Fibroblast of the conjunctiva (primary cell): ENCODE data around the gene ZKSCAN3.
"Not testable (repeated sequence)": the region's sequence is repeated elsewhere in the genome, so short reads cannot be mapped to it uniquely, and the experiment has no call there.

ENCODE experiments used
- DNase-seq: peaks from one replicate; pipeline ENCODE4 v3.0.0-alpha.2; 2010; ENCODE audit warnings: low read depth

Gene ZKSCAN3

DNA sequence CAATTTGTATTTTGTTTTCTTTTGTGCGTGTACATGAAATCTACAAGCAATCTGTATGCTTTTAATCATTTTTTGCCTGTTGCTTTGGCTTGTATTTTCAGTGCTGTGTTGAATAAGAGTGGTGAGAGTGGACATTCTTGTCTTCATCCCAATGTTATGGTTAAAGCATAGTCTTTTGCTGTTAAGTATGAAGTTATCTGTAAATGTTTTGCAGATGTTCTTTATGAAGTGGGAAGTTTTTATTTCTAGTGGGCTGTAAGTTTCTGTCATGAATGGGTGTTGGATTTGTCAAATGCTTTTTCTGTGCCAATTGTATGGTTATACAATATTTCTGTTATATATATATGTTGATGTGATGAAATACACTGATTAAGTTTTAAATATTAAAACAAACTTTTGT lies 24.2 kb downstream of the ZKSCAN3 start:
- DNase-seq, result no peak

DNA sequence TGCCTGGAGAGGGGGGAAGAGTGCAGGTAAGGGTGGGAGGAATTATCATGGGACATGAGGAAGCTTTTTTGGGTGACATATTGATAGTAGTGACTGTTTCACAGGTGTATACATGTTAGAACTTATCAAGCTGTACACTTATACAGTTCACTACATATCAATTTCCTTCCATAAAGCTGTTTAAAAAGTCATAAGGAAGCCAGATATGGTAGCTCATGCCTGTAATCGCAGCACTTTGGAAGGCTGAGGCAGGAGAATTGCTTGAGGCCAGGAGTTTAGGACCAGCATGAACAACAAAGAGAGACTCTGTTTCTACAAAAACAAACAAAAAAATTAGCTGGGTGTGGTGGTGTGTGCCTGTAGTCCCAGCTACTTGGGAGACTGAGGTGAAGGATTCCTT lies 28.1 kb downstream of the ZKSCAN3 start:
- DNase-seq, result no peak

DNA sequence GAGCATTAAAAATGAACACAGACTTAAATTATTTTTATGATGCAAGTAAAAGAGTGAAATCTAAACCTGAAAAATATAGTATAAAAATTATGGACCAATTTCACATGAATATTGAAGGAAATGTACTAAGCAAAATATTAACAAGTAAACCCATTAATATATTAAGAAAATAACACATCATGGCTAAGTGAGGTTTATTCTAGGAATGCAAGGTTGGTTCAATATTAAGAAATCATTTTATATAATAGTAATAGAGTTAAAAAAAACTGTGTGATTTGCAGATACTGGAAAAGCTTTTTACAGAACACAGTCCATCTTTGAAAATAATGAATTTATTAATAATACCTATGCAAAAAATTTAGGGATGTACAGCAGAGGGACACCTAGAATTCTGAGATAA lies 28.9 kb downstream of the ZKSCAN3 start:
- DNase-seq, result no peak

DNA sequence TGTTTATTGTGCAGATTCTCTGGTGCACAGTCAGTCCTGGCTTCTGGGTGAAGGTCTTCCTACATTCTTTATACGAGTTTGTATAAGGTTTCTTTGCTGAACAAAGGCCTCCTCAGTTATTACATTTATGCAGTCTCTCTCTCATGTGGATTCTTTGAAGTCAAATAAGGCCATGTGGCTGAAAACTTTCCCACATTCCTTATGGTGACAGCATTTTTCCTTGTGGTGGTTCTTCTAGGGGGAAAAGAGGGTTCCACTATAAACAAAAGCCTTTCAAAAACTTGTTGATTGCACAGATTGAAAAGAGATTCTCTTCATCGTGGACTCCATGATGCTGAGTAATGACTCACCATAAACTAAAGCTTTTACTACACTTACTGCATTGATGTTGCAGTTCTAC lies 30.6 kb downstream of the ZKSCAN3 start:
- no peak for DNase-seq

DNA sequence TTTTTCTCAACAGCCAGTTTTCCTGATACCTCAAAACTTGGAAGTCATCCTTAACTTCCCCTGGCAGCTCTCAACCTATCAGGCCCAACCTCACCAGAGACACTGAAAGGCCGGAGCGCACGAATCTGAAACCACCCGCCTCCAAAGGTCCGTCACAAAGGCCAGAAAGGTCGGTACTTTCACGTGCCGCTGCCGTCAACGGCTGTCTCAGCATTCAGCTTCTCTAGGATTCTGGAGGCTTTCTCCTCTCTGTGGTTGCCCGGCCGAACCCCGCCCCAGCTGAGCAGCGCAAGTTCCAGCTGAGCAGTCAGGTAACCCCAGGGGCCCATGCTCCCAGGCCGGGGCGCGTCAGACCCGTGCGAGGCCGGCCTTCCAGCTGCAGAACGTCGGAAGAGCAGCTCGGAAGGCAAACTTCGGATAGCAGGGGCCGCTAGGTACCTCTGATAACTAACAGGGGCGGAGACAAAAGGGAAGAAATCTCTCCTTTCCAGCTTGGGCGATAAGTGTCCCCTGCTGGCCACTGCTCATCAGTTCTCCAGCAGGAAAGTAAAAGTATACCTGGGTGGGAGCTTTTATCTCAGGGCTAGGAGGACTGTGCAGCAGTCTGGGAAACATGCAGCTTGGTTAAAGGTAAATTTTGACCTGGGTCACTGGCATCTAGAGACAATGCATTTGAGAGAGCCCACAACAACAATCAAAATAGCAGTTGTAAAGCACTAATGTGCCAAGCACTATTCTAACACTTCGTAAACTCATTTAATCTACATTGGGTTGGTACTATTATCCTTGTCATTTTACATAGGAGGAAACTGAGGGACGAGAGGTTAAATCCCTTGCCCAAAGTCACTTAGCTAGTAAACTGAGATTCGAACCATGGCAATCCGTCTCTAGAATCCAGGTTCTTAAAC lies 33.7 kb downstream of the ZKSCAN3 start:
- peak; percentile 69 for DNase-seq

DNA sequence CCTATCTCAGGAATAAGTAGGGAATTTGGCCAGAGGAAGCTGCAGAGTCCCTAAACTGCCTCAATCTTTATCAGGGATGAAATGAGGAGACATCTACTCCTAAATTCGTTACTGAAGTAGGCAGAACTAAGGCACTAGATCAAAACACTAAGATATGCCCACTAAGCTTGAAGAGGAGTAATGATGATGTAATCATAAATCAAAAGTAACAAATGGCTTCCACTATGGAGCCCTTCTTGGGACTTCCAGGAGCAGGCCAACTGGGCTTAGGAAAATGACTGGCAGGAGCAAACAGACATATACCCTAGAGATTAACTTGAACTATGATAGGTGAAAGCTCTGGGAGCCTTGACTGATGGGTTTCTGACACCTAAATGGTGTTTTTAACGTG lies 34.4 kb downstream of the ZKSCAN3 start:
- DNase-seq, result no peak

DNA sequence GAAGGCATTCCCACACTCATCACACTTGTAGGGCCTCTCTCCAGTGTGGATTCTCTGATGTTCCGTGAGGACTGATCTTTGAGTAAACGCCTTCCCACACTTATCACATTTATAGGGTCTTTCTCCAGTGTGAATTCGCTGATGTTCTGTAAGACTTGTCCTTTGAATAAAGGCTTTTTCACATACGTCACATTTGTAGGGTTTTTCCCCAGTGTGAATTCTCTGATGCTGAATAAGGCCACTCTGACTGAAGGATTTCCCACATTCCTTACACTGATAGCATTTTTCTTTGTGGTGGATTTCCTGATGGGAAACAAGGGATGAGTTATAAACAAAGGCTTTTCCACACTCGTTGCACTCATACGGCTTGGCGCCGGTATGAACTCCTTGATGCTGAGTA lies 40.9 kb downstream of the ZKSCAN3 start:
- DNase-seq, result no peak

DNA sequence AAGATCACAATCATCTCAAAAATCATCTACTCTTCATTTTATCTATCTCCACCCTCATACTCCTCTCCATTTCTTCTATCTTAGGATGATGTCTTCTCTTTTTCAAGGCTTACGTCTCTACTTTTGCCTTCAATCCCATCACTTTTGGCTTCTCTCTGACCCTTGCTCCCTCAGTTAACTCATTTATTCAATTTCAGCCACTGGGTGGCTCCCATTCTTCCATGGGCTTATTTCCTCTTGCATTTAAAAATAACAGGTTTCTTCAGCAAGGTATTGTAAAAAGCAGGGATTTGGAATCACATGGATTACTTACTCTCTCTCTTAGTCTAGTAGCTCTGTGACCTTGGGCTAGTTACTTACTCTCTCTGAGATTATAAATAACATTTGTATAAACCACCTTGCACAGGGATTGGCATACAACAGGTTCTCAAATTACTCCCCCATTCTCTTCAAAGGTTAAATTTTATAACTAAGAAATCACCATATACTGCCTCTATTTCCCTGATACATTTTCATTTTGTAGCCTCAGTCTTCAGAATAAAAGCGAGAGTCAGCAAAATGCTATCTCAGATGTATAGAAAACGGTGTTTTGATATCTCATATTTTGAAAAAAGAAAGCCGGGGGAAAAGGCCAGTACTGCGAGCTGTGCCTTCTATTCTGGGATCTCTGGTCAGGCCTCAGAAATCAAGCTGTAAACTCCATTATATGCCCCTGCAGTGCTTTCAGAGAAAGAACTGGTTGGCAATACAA lies 44.3 kb downstream of the ZKSCAN3 start:
- no peak for DNase-seq

DNA sequence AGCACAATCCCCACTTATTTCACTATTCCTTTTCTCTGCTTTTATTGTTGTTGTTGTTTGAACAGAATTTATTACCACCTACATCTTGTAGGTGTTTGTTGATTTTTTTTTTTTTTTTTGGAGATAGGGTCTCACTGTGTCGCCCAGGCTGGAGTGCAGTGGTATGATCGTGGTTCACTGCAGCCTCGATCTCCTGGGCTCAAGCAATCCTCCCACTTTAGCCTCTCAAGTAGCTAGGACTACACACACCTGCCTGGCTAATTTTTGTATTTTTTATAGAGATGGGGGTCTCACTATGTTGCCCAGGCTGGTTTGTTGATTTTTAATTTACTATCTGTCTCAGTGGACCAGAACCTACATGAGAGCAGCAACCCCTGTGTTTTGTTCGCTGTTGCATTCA lies 46.2 kb downstream of the ZKSCAN3 start:
- no peak for DNase-seq

DNA sequence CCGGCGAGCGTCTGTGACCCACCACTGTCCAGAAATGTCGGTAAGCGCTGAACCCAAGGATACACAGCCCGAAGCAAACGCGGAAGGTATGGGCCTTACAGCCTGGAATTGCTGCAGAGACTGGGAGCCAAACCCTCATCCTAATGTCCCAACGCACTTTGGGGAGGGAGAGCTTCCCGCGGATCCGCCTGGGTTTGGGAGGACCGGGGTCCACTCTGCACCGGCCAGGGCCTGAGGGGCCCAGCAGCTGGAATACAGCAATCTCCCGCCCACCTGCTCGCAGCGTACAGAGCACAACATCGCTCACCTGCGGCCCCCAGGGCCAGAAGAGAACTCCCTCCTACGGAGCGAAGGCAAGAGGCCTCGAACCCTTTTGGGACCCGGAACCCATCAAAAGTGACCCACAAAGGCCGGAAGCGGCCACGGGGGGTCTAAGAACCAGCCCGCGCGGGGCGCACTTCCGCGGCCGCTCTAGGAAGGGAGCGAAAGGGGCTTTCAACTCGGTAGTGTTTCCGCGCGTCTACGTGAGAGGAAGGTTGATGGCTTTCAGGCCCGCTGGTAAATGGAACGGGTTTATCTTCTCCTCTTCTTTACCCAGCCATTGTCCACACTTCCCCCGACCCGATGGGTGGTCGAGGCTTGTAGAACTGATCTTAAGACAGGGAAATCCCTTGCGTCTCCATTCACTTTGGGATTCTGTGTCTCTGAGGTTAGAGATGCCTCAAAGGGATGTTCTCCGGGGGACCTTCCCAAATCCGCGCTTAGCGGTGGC lies 49.8 kb downstream of the ZKSCAN3 start, which contains the start of gene ZSCAN12:
TSS of gene ZSCAN12 (minus strand) at position 398 of the 772 bp plus-strand sequence. CDS start 1,342 bp downstream, outside the sequence.
- peak; percentile 74 for DNase-seq

DNA sequence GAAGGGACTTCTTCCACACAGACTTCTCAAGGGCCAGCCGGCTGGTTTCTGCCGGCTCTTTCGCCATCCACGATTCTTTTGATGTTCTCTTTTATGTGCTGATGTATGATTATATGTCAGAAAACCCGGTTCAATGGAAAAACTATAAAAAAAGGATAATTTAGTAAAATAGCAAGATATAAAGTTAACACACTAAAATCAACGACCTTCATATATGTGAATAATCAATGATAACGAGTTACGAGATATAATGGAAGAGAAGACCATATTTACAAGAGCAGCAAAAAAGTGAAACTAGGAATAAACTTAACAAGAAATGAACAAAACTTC lies 50.3 kb downstream of the ZKSCAN3 start:
- DNase-seq, result no peak

DNA sequence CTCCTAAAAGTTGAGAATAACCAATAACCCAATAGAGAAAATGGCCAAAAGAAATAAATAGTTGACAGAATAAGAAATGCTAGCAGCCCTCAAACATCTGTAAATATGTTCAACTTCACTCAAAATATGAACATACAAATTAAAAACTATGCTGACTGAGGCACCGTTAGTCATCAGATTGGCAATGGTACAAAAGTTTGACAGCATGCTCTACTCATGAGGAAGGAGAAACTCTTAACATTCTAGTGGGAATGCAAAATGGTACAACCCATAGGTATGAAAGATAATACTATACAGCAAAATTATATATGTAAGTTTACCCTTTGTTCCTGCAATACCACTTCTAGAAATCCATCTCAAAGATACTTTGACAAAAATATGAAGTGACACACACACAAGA lies 51.4 kb downstream of the ZKSCAN3 start:
- peak; percentile 18 for DNase-seq

DNA sequence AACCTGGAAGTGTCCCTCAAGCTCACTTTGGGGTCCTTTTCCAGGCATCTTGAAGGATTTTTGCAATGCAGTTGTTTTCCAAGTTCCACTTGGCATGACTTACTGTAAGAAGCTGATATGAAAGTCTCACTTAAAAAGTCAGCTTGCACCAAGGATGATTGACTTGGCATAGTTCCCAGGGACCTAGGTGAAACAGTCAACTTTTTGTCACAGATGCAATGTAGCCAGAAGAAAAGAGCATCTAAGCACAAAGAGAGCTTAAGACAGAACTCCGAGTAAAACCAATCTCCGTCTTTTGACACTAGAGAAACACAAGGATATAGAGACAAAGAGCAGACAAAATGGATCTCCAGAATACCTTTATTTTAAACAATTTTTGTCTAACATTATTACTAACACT lies 52.5 kb downstream of the ZKSCAN3 start:
- DNase-seq, result no peak

DNA sequence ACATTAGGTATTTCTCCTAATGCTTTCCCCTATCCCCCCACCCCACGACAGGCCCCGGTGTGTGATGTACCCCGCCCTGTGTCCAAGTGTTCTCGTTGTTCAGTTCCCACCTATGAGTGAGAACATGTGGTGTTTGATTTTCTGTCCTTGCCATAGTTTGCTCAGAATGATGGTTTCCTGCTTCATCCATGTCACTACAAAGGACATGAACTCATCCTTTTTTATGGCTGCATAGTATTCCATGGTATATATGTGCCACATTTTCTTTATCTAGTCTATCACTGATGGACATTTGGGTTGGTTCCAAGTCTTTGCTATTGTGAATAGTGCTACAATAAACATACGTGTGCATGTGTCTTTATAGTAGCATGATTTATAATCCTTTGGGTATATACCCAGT lies 54.2 kb downstream of the ZKSCAN3 start:
- DNase-seq, result not testable (repeated sequence)

DNA sequence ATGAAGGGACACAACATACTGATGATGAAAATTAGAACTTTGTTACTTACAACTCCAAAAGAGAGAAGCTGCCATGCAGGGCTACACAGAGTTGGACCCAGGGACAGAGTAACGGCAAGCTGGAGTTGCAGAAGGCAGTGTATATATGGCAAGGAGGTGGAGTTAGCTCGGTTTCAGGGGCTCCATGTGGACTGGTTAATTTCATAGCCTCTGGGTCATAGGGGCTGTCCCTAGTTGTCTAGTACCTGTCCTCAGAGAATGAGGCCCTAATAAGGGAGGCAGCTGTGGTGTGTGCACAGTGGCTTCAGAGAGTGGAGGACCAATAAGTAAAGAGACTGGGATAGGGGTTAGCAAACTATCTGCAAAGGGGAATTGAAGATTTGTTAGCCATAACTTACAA lies 57.7 kb downstream of the ZKSCAN3 start:
- DNase-seq, result no peak

DNA sequence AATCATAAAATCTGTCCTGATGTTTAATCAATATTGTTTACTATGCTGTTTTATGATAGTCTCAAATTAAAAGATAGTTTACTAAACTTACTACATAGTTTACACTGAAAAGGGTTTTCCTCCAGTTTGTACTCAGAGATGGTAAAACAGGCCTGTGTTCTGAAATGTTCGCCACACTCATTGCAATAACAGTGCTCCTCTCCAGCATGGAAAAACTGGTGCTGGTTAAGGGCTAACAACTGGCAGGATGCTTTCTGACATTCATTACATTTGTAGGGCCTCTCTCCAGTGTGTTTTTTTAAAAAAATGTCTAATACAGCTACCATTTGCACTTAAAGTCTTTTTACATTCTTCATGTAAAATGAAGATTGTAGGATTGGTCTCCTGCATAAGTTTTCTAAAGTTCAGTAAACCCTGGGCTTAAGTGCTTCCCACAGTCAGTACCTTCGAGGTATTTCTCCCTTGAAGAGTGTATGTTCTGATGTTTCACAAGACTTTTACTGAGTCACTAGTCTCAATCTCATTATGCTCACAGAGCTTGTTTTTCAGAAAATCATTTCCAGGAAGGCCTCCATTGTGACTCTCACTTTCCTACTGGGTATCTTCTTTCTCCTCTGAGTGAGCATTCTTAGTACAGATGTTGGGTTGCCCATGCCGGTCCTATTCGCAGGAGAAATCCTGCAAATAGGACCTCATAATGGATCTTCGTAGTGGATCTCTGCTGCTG lies 58.5 kb downstream of the ZKSCAN3 start:
- DNase-seq, result no peak

DNA sequence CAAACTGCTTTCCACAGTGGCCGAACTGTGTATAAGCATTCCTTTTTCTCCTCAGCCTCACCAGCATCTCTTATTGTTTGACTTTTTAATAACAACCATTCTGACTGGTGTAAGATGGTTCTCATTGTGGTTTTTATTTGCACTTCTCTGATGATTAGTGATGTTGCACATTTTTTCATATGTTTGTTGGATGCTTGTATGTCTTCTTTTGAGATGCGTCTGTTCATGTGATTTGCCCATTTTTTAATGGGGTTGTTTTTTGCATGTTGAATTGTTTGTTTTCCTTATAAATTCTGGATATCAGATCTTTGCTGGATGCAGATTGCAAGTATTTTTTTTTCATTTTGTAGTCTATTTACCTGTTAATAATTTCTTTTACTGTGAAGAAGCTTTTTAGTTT lies 61.0 kb downstream of the ZKSCAN3 start:
- DNase-seq, result no peak

DNA sequence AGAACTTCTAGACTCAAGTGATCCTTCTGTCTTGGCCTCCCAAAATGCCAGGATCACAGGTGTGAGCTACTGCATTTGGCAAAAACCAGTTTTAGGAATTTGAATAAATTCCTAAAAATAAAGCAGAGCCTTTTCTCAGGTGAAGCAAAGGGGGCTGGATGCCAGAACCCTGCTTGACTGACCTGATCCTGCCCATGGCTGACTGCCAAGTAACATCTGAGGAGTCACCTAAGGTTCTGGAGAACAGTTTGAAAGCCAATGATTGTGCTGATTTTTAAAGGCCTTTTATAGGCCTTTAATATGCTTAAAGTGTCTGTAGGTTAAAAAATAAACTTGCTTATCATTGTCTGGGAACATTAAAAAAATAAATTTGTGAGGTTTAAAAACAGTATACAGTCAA lies 63.9 kb downstream of the ZKSCAN3 start:
- DNase-seq, result no peak
